Fibroblast of lung (primary cell): ENCODE measurements around the gene SLC9A5.

ENCODE experiments used
- CTCF ChIP-seq, 2 donors: IDR thresholded peaks in 1 of 2; conservative IDR thresholded peaks in 1 of 2; 1 replicate in 1 of 2; 2 replicates in 1 of 2; pipeline ENCODE4 v1.5.1; 2011 to 2012; ENCODE audit warnings: low read length in 2 of 2, control low read depth in 1 of 2, inconsistent platforms in 1 of 2, low read depth in 1 of 2, mild to moderate bottlenecking in 1 of 2
- EZH2 ChIP-seq: IDR thresholded peaks from 2 replicates; pipeline ENCODE4 v1.5.1; 2012; ENCODE audit warnings: low read length, control low read depth, mild to moderate bottlenecking; ENCODE audit errors: missing control alignments

- TF ChIP-seq CTCF (conservative IDR thresholded peaks at IDR 0.05 in 1 of 2, IDR thresholded peaks at IDR 0.05 in 1 of 2; ENCODE audit: low read depth in 1 of 2, low read length in 2 of 2) (no peak), EZH2 (no peak)
Observed at GRCh38 chr16:67206838-67207248, 41.9 kb upstream of the SLC9A5 start.
